NB4 (cell line): ENCODE results near the gene ECEL1.

Experiments
- MYC ChIP-seq: IDR thresholded peaks from 2 replicates; pipeline ENCODE4 v1.6.1; 2011; ENCODE audit warnings: low read depth, low read length
- POLR2A ChIP-seq: IDR thresholded peaks from 2 replicates; pipeline ENCODE4 v1.6.1; 2011; ENCODE audit warnings: mild to moderate bottlenecking; ENCODE audit not compliant: insufficient read length; ENCODE audit errors: extremely low read depth
- TF ChIP-seq, protein P1 (sequence below): IDR thresholded peaks from 2 replicates; pipeline ENCODE4 v1.6.1; 2011; ENCODE audit warnings: low read depth, low read length
- TF ChIP-seq, protein P2 (sequence below): IDR thresholded peaks from one replicate; pipeline ENCODE4 v1.5.1; 2012; ENCODE audit warnings: low read depth, low read length

DNA sequence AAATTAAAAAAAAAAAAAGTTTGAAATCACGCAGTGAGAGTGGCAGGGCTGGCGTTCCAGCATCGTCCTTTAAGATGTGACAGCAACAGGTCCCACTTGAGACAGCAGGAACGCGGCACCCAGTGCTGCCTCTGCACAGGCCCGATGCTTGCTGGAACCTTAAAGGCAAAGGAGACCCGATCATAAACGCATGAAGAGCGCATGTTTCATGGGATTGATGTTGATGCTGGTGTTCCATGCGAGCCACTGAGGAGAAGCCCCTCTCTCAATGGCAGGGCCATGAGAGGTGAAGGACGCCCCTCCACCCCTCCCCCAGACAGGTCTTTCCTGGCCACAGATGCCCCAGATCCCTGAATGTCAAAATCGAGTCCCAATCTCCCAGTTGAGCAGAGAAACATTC lies 49.5 kb downstream of the ECEL1 start:
- TF ChIP-seq, protein P1, sequence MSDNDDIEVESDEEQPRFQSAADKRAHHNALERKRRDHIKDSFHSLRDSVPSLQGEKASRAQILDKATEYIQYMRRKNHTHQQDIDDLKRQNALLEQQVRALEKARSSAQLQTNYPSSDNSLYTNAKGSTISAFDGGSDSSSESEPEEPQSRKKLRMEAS: no peak
- TF ChIP-seq, protein P2, sequence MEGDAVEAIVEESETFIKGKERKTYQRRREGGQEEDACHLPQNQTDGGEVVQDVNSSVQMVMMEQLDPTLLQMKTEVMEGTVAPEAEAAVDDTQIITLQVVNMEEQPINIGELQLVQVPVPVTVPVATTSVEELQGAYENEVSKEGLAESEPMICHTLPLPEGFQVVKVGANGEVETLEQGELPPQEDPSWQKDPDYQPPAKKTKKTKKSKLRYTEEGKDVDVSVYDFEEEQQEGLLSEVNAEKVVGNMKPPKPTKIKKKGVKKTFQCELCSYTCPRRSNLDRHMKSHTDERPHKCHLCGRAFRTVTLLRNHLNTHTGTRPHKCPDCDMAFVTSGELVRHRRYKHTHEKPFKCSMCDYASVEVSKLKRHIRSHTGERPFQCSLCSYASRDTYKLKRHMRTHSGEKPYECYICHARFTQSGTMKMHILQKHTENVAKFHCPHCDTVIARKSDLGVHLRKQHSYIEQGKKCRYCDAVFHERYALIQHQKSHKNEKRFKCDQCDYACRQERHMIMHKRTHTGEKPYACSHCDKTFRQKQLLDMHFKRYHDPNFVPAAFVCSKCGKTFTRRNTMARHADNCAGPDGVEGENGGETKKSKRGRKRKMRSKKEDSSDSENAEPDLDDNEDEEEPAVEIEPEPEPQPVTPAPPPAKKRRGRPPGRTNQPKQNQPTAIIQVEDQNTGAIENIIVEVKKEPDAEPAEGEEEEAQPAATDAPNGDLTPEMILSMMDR: no peak
- no peak for TF ChIP-seq POLR2A
- no peak for TF ChIP-seq MYC
